GM12878 (cell line): Measurements from ENCODE around the gene ORM2. TPM values are rescaled to one million over a fixed set of nuclear protein-coding genes. Genes with fewer than 3 reads are reported as not detected.

ENCODE experiments used
- ATAC-seq: fragments of 200-7000 bp; cut with Tn5 transposase; 3 replicates; pipeline ENCODE4 v1.9.1; 2020; ENCODE audit warnings: mild to moderate bottlenecking, moderate library complexity
- BruUV-seq: library from RNA; stranded (reverse); fragments of 400-500 nt; replicated peaks from 2 replicates; lab custom pipeline; 2021; lab: Mats Ljungman, UMichigan
- CTCF ChIA-PET: fragments of 300-600 bp; sonication (Branson Sonifier 250); formaldehyde crosslinking; extraction: SDS; loops from one replicate; lab custom pipeline; 2021; ENCODE audit warnings: inconsistent platforms; lab: Yijun Ruan, JAX
- POLR2A ChIA-PET: fragments of 350-600 bp; formaldehyde crosslinking; extraction: SDS; loops from one replicate; lab custom pipeline; 2021; ENCODE audit warnings: inconsistent platforms; lab: Charles Lee
- RAD21 ChIA-PET: fragments of 300-600 bp; sonication (Branson Sonifier 250); formaldehyde crosslinking; loops from one replicate; lab custom pipeline; 2023; ENCODE audit warnings: antibody characterized with exemption; ENCODE audit not compliant: unreplicated experiment; lab: Charles Lee
- SMC1A ChIA-PET: fragments of 300-600 bp; sonication (Branson Sonifier 250); formaldehyde crosslinking; loops from one replicate; lab custom pipeline; 2023; ENCODE audit not compliant: unreplicated experiment, uncharacterized antibody; lab: Charles Lee
- DNase-seq: peaks from one replicate; pipeline ENCODE4 v3.0.0-alpha.2; 2011; ENCODE audit warnings: low read depth, low spot score
- FAIRE-seq: peaks from 3 replicates; lab custom pipeline; 2011; peaks lifted over from hg19 to GRCh38; lab: Jason Lieb, UNC
- H2AFZ ChIP-seq: 2 replicates; pipeline ENCODE4 v1.6.0; 2011; ENCODE audit warnings: low read depth, low read length, control low read depth; ENCODE audit not compliant: control insufficient read depth
- H3K27ac ChIP-seq: 2 replicates; pipeline ENCODE4 v1.5.1; 2011; ENCODE audit warnings: control low read depth; ENCODE audit not compliant: control insufficient read depth, insufficient read depth
- H3K27me3 ChIP-seq, 2 experiments: replicated peaks in 1 of 2; 2 replicates each; pipeline versions ENCODE4 v1.6.0 to v1.6.1; 2011; ENCODE audit warnings: low read length in 1 of 2; ENCODE audit not compliant: control insufficient read depth in 2 of 2, insufficient read depth in 2 of 2
- H3K36me3 ChIP-seq, 2 experiments: 2 replicates each; pipeline ENCODE4 v1.5.1; 2011; ENCODE audit warnings: low read length in 1 of 2; ENCODE audit not compliant: control insufficient read depth in 2 of 2, insufficient read depth in 2 of 2
- H3K4me1 ChIP-seq: 2 replicates; pipeline ENCODE4 v1.6.1; 2011; ENCODE audit warnings: mild to moderate bottlenecking, low read length, moderate library complexity, mixed read lengths; ENCODE audit not compliant: control insufficient read depth, insufficient read depth
- H3K4me2 ChIP-seq: 2 replicates; pipeline ENCODE4 v1.6.0; 2011; ENCODE audit warnings: control low read depth; ENCODE audit not compliant: control insufficient read depth, insufficient read depth
- H3K4me3 ChIP-seq: fragments of 200-600 bp; sonication (generic); 2 replicates; pipeline ENCODE4 v1.5.1; 2016
- H3K79me2 ChIP-seq: 2 replicates; pipeline ENCODE4 v1.6.0; 2011; ENCODE audit warnings: low read length; ENCODE audit not compliant: control insufficient read depth, insufficient read depth
- H3K9ac ChIP-seq: 2 replicates; pipeline ENCODE4 v1.8.0; 2011; ENCODE audit warnings: low read length, control low read depth, mixed read lengths; ENCODE audit not compliant: control insufficient read depth, insufficient read depth
- H3K9me3 ChIP-seq: replicated peaks from 3 replicates; pipeline ENCODE4 v1.5.1; 2011; ENCODE audit warnings: mild to moderate bottlenecking, low read length; ENCODE audit not compliant: control insufficient read depth, insufficient read depth
- H4K20me1 ChIP-seq: 2 replicates; pipeline ENCODE4 v1.6.0; 2011; ENCODE audit not compliant: control insufficient read depth, insufficient read depth
- ATF7 ChIP-seq: fragments of 450-650 bp; IDR thresholded peaks from 2 replicates; pipeline ENCODE4 v1.6.1; 2016; ENCODE audit warnings: low read depth, mild to moderate bottlenecking
- BRCA1 ChIP-seq: IDR thresholded peaks from 2 replicates; pipeline ENCODE4 v1.6.1; 2011; ENCODE audit warnings: low read depth, low read length, improper control_type of control experiment
- MTA2 ChIP-seq: fragments of 450-650 bp; IDR thresholded peaks from 2 replicates; pipeline ENCODE4 v1.6.1; 2016; ENCODE audit warnings: low read depth, mild to moderate bottlenecking, moderate library complexity
- SP1 ChIP-seq: IDR thresholded peaks from one replicate; pipeline ENCODE4 v1.6.1; 2011; ENCODE audit warnings: low read depth, low read length
- WGBS: methylation state at CpG from one replicate; pipeline ENCODE4 v1.1.6; 2016; ENCODE audit warnings: low lambda C conversion rate; ENCODE audit not compliant: insufficient replicate concordance, insufficient coverage; ENCODE audit errors: missing lambda C conversion rate; 5-methylcytosine and 5-hydroxymethylcytosine counted together
- in situ Hi-C: fragments of 300-500 bp; cut with MboI; formaldehyde crosslinking; loops from 9 replicates; pipeline ENCODE4 v1.14.3; 2018; ENCODE audit warnings: mixed read lengths
- intact Hi-C: fragments of 100-400 bp; cut with micrococcal nuclease; formaldehyde crosslinking; loops from one replicate; pipeline ENCODE4 v1.14.2; 2022; ENCODE audit not compliant: unreplicated experiment
- polyA plus RNA-seq, 11 experiments: library from polyadenylated mRNA; depleted of rRNA in 4 of 11; unstranded in 6 of 11; stranded (reverse) in 5 of 11; fragments of >200 nt; fragmentation: Nextera tagmentation in 4 of 11; fragmentation: Illumina TruSeq in 1 of 11; extraction: Ambion mirVana in 4 of 11; extraction: Trizol in 1 of 11; gene quantifications; 1 replicate in 1 of 11; 2 replicates in 10 of 11; pipeline versions ENCODE4 v1.2.1 to v1.2.3, GENCODE V29; 2011 to 2016; ENCODE audit warnings: inconsistent platforms in 2 of 11, missing spikeins in 2 of 11, low read depth in 1 of 11
- total RNA-seq, 4 experiments: library from RNA; depleted of rRNA in 3 of 4; stranded (reverse); fragments of >200 nt in 3 of 4; fragmentation: Illumina TruSeq in 1 of 4; extraction: Trizol in 1 of 4; gene quantifications; 2 replicates each; pipeline versions ENCODE4 v1.2.1 to v1.2.3, GENCODE V29; 2013 to 2021
- TF ChIP-seq, protein P1 (sequence below): IDR thresholded peaks from 2 replicates; pipeline ENCODE4 v1.6.1; 2012; ENCODE audit warnings: improper control_type of control experiment, low read depth, low read length; ENCODE audit not compliant: insufficient replicate concordance

The ORM2 gene
- total and polyA plus RNA-seq, 10 of the 15 experiments (the other 5 are each of a cell fraction or from before 2014, with no cell fraction given): 0.64 TPM; not detected in 9

- POLR2A ChIA-PET: no interaction called here
- no peaks in the 10 kb centered on the region for H3K9me3 ChIP-seq
- DNase-seq: no peak
- TF ChIP-seq ATF7 (no peak), SP1 (no peak), MTA2 (no peak), BRCA1 (no peak)
- TF ChIP-seq, protein P1, sequence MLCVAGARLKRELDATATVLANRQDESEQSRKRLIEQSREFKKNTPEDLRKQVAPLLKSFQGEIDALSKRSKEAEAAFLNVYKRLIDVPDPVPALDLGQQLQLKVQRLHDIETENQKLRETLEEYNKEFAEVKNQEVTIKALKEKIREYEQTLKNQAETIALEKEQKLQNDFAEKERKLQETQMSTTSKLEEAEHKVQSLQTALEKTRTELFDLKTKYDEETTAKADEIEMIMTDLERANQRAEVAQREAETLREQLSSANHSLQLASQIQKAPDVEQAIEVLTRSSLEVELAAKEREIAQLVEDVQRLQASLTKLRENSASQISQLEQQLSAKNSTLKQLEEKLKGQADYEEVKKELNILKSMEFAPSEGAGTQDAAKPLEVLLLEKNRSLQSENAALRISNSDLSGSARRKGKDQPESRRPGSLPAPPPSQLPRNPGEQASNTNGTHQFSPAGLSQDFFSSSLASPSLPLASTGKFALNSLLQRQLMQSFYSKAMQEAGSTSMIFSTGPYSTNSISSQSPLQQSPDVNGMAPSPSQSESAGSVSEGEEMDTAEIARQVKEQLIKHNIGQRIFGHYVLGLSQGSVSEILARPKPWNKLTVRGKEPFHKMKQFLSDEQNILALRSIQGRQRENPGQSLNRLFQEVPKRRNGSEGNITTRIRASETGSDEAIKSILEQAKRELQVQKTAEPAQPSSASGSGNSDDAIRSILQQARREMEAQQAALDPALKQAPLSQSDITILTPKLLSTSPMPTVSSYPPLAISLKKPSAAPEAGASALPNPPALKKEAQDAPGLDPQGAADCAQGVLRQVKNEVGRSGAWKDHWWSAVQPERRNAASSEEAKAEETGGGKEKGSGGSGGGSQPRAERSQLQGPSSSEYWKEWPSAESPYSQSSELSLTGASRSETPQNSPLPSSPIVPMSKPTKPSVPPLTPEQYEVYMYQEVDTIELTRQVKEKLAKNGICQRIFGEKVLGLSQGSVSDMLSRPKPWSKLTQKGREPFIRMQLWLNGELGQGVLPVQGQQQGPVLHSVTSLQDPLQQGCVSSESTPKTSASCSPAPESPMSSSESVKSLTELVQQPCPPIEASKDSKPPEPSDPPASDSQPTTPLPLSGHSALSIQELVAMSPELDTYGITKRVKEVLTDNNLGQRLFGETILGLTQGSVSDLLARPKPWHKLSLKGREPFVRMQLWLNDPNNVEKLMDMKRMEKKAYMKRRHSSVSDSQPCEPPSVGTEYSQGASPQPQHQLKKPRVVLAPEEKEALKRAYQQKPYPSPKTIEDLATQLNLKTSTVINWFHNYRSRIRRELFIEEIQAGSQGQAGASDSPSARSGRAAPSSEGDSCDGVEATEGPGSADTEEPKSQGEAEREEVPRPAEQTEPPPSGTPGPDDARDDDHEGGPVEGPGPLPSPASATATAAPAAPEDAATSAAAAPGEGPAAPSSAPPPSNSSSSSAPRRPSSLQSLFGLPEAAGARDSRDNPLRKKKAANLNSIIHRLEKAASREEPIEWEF: no peak
- TF ChIP-seq, all 136 proteins: peak for 0
- no peak overlapping the region for H3K4me3 ChIP-seq
- no peaks in the 10 kb centered on the region for H3K36me3 ChIP-seq
- H3K4me1 ChIP-seq: no peaks in the 10 kb centered on the region
- RAD21 ChIA-PET: no interaction called here
- no peak overlapping the region for H3K4me2 ChIP-seq
- no peak overlapping the region for H2AFZ ChIP-seq
- in situ Hi-C loops (loop anchor here (10.0 to 25.0 kb wide), 2 partner anchors 127 to 194 kb away; partner anchors contain the start of genes AMBP, COL27A1 and KIF12), intact Hi-C loops (no loop called here)
- ATAC-seq (no peak), FAIRE-seq (no peak)
- 43% methylated on average over 12 of the region's 12 CpGs for WGBS
- CTCF ChIA-PET: interaction anchor here (2.9 kb wide), 1 partner anchor 9 kb away, joined by 18 read pairs; no protein-coding TSS in a partner anchor
- no peaks in the 10 kb centered on the region for H3K79me2 ChIP-seq
- H3K9ac ChIP-seq: no peak overlapping the region
- H3K27ac ChIP-seq: no peak overlapping the region
- H3K27me3 ChIP-seq: peaks cover 0 to 4% of the 10 kb centered on the region in 2 experiments; a peak in 1 of 4 replicates
- no TSS peak for BruUV-seq
- SMC1A ChIA-PET: no interaction called here
- no peaks in the 10 kb centered on the region for H4K20me1 ChIP-seq
These were observed 48.1 kb upstream of the ORM2 start for GRCh38 chr9:114281473-114282103.
